K562 (cell line): ENCODE measurements around the gene METTL23. TPM values are rescaled to one million over a fixed set of nuclear protein-coding genes. Genes with fewer than 3 reads are reported as not detected.

Source experiments
- CREB1 ChIP-seq, 2 experiments: sonication (generic) in 1 of 2; formaldehyde crosslinking in 1 of 2; IDR thresholded peaks; 2 replicates each; pipeline versions ENCODE4 v1.6.1 to v1.8.0; 2012 to 2022; ENCODE audit warnings: inconsistent platforms in 1 of 2, mild to moderate bottlenecking in 1 of 2, missing genetic modification reagents in 1 of 2, moderate library complexity in 1 of 2
- DLX4 ChIP-seq: fragments of 250-450 bp; sonication (Bioruptor Pico); IDR thresholded peaks from 2 replicates; pipeline ENCODE4 v1.6.1; 2021; ENCODE audit warnings: mild to moderate bottlenecking
- ELF2 ChIP-seq: fragments of 250-450 bp; sonication (Bioruptor Pico); IDR thresholded peaks from 2 replicates; pipeline ENCODE4 v1.5.0; 2021; ENCODE audit warnings: mild to moderate bottlenecking
- HDAC1 ChIP-seq, 2 experiments: fragments of 450-650 bp; IDR thresholded peaks; 2 replicates each; pipeline ENCODE4 v1.6.1; 2016 to 2017; ENCODE audit warnings: inconsistent platforms in 1 of 2, mild to moderate bottlenecking in 1 of 2, moderate library complexity in 1 of 2
- HMBOX1 ChIP-seq: sonication (generic); IDR thresholded peaks from 2 replicates; pipeline ENCODE4 v1.6.1; 2016
- L3MBTL2 ChIP-seq: fragments of 450-650 bp; IDR thresholded peaks from 2 replicates; pipeline ENCODE4 v1.6.1; 2016; ENCODE audit warnings: mild to moderate bottlenecking, moderate library complexity
- LCOR ChIP-seq: sonication (generic); formaldehyde crosslinking; IDR thresholded peaks from 2 replicates; pipeline ENCODE4 v1.8.0; 2022; ENCODE audit warnings: mild to moderate bottlenecking, missing genetic modification reagents
- MYNN ChIP-seq, 2 experiments: sonication (generic); formaldehyde crosslinking in 1 of 2; IDR thresholded peaks; 2 replicates each; pipeline versions ENCODE4 v1.5.0 to v1.6.1; 2016 to 2020; ENCODE audit warnings: antibody characterized with exemption in 1 of 2, missing genetic modification reagents in 1 of 2
- NUFIP1 ChIP-seq: fragments of 450-650 bp; IDR thresholded peaks from 2 replicates; pipeline ENCODE4 v1.6.1; 2018; ENCODE audit not compliant: partially characterized antibody
- POLR2A ChIP-seq: fragments of 450-650 bp; conservative IDR thresholded peaks from 2 replicates; pipeline ENCODE4 v1.6.1; 2016
- POLR2G ChIP-seq: fragments of 200-400 bp; formaldehyde crosslinking; IDR thresholded peaks from 2 replicates; pipeline ENCODE4 v1.6.1; 2017; ENCODE audit warnings: low read depth, mild to moderate bottlenecking, antibody characterized with exemption, low read length, moderate library complexity
- RB1 ChIP-seq: fragments of 450-650 bp; IDR thresholded peaks from 2 replicates; pipeline ENCODE4 v1.6.1; 2017; ENCODE audit warnings: low read depth, mild to moderate bottlenecking
- ZNF197 ChIP-seq: fragments of 200-800 bp; sonication (Bioruptor generic); IDR thresholded peaks from 2 replicates; pipeline ENCODE4 v1.6.1; 2016; ENCODE audit warnings: low read depth, missing genetic modification characterization, missing compliant biosample characterization
- ZNF274 ChIP-seq: IDR thresholded peaks from 2 replicates; pipeline ENCODE4 v1.6.1; 2011; ENCODE audit warnings: low read depth, mild to moderate bottlenecking, low read length, moderate library complexity, borderline replicate concordance
- polyA plus RNA-seq, 8 experiments: library from polyadenylated mRNA; depleted of rRNA in 4 of 8; stranded (reverse) in 5 of 8; unstranded in 3 of 8; fragments of >200 nt; fragmentation: Nextera tagmentation in 2 of 8; fragmentation: Illumina TruSeq in 1 of 8; extraction: Ambion mirVana in 2 of 8; extraction: Trizol in 1 of 8; gene quantifications; 2 replicates each; pipeline versions ENCODE4 v1.2.1 to v1.2.3, GENCODE V29; 2011 to 2014; ENCODE audit warnings: inconsistent platforms in 1 of 8, missing spikeins in 1 of 8
- total RNA-seq, 7 experiments: library from RNA; depleted of rRNA in 6 of 7; stranded (reverse); fragments of >200 nt in 6 of 7; fragmentation: Illumina TruSeq in 2 of 7; extraction: Trizol in 2 of 7; gene quantifications; 2 replicates each; pipeline versions ENCODE4 v1.2.1 to v1.2.3, GENCODE V29; 2011 to 2021; ENCODE audit warnings: low replicate concordance in 1 of 7
- TF ChIP-seq, protein P1 (sequence below): sonication (generic); formaldehyde crosslinking; IDR thresholded peaks from 2 replicates; pipeline ENCODE4 v1.8.1; 2023; ENCODE audit warnings: mild to moderate bottlenecking, missing genetic modification reagents
- TF ChIP-seq, protein P2 (sequence below): sonication (generic); formaldehyde crosslinking; IDR thresholded peaks from 2 replicates; pipeline ENCODE4 v1.8.0; 2023; ENCODE audit warnings: mild to moderate bottlenecking, missing genetic modification reagents

METTL23 gene
- total and polyA plus RNA-seq, 9 of the 15 experiments (the other 6 are each of a cell fraction or from before 2014, with no cell fraction given), result 29.4 to 67.3 (median 41.6) TPM

- 0 out of 2 replicates have a peak, but pooled peaks have one; percentile 14 for TF ChIP-seq LCOR (CRISPR knock-in tag)
- TF ChIP-seq RB1, result no peak
- TF ChIP-seq L3MBTL2, result no peak
- TF ChIP-seq MYNN (IDR thresholded peaks at IDR 0.05), result no peak; the same call in 1 of the 2 replicates
- no peak for TF ChIP-seq MYNN (CRISPR knock-in tag; IDR thresholded peaks at IDR 0.05)
- no peak for TF ChIP-seq ZNF274
- TF ChIP-seq, protein P1, sequence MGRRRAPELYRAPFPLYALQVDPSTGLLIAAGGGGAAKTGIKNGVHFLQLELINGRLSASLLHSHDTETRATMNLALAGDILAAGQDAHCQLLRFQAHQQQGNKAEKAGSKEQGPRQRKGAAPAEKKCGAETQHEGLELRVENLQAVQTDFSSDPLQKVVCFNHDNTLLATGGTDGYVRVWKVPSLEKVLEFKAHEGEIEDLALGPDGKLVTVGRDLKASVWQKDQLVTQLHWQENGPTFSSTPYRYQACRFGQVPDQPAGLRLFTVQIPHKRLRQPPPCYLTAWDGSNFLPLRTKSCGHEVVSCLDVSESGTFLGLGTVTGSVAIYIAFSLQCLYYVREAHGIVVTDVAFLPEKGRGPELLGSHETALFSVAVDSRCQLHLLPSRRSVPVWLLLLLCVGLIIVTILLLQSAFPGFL (CRISPR knock-in tag), result 0 out of 2 replicates have a peak, but pooled peaks have one; percentile 54
- TF ChIP-seq CREB1 (IDR thresholded peaks at IDR 0.05), result no peak
- TF ChIP-seq CREB1 (CRISPR knock-in tag; IDR thresholded peaks at IDR 0.05), result no peak
- no peak for TF ChIP-seq DLX4 (CRISPR knock-in tag)
- peak; percentile 49 for TF ChIP-seq POLR2A
- no peak for TF ChIP-seq HMBOX1
- TF ChIP-seq HDAC1 (IDR thresholded peaks at IDR 0.05), result no peak
- 0 out of 2 replicates have a peak, but pooled peaks have one; percentile 22 for TF ChIP-seq ELF2 (CRISPR knock-in tag)
- TF ChIP-seq, protein P2, sequence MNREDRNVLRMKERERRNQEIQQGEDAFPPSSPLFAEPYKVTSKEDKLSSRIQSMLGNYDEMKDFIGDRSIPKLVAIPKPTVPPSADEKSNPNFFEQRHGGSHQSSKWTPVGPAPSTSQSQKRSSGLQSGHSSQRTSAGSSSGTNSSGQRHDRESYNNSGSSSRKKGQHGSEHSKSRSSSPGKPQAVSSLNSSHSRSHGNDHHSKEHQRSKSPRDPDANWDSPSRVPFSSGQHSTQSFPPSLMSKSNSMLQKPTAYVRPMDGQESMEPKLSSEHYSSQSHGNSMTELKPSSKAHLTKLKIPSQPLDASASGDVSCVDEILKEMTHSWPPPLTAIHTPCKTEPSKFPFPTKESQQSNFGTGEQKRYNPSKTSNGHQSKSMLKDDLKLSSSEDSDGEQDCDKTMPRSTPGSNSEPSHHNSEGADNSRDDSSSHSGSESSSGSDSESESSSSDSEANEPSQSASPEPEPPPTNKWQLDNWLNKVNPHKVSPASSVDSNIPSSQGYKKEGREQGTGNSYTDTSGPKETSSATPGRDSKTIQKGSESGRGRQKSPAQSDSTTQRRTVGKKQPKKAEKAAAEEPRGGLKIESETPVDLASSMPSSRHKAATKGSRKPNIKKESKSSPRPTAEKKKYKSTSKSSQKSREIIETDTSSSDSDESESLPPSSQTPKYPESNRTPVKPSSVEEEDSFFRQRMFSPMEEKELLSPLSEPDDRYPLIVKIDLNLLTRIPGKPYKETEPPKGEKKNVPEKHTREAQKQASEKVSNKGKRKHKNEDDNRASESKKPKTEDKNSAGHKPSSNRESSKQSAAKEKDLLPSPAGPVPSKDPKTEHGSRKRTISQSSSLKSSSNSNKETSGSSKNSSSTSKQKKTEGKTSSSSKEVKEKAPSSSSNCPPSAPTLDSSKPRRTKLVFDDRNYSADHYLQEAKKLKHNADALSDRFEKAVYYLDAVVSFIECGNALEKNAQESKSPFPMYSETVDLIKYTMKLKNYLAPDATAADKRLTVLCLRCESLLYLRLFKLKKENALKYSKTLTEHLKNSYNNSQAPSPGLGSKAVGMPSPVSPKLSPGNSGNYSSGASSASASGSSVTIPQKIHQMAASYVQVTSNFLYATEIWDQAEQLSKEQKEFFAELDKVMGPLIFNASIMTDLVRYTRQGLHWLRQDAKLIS (CRISPR knock-in tag), result 0 out of 2 replicates have a peak, but pooled peaks have one; percentile 61
- peak; percentile 6; the same call in 1 of the 2 replicates for TF ChIP-seq POLR2G
- no peak for TF ChIP-seq NUFIP1
- no peak for TF ChIP-seq ZNF197 (CRISPR knock-in tag)
- TF ChIP-seq, all 486 proteins: peak for 29
Measured at GRCh38 chr17:76732734-76733617, 6.3 kb downstream of the METTL23 start (continued).
